Lung microvascular endothelial cell (primary cell): ENCODE measurements around the gene MIXL1. TPM values are rescaled to one million over a fixed set of nuclear protein-coding genes. Genes with fewer than 3 reads are reported as not detected.

Experiments used
- DNase-seq, 2 donors: peaks; one replicate each; pipeline versions ENCODE4 v3.0.0 to v3.0.0-alpha.2; 2010; ENCODE audit warnings: low read depth in 2 of 2
- total RNA-seq: library from RNA; depleted of rRNA; stranded (reverse); fragments of >200 nt; gene quantifications from 2 replicates; pipeline ENCODE4 v1.2.1, GENCODE V29; 2014

The MIXL1 gene
- total RNA-seq, 1 donor from 2014 or later, result under 0.01 TPM

- no peak for DNase-seq
These were observed 52.7 kb downstream of the MIXL1 start for GRCh38 chr1:226276077-226276682.

Other genes with a start within 250 kb of the MIXL1 start
- 16.6 and 35.7 TPM in 2 replicates for gene SDE2, start 224.3 kb upstream of the MIXL1 start, total RNA-seq
- gene H3-3A, start 160.9 kb upstream of the MIXL1 start, total RNA-seq, result 200 and 336 TPM in 2 replicates
- 22.7 and 33.9 TPM in 2 replicates for gene ACBD3, start 36.9 kb upstream of the MIXL1 start, total RNA-seq
- gene LIN9, start 85.5 kb downstream of the MIXL1 start, total RNA-seq, result 3.0 and 3.7 TPM in 2 replicates
- gene PARP1, start 184.4 kb downstream of the MIXL1 start, total RNA-seq, result 67.9 and 93.1 TPM in 2 replicates